Stimulated activated CD8-positive, alpha-beta memory T cell treated with anti-CD3 and anti-CD28 coated beads, Interleukin-15, amount 100 ng/mL, for 4 hours (primary cell): ENCODE results near the gene SMIM32.

Experiments
- DNase-seq, 2 donors: peaks; one replicate each; pipeline ENCODE4 v3.0.0-alpha.2; 2020; ENCODE audit warnings: low read depth in 2 of 2

The SMIM32 gene

GRCh38 chr5:136207631-136208030, 14.7 kb upstream of the SMIM32 start:
- no peak for DNase-seq

- DNase-seq, result no peak
These were observed 13.4 kb upstream of the SMIM32 start for GRCh38 chr5:136206361-136206760.

DNA sequence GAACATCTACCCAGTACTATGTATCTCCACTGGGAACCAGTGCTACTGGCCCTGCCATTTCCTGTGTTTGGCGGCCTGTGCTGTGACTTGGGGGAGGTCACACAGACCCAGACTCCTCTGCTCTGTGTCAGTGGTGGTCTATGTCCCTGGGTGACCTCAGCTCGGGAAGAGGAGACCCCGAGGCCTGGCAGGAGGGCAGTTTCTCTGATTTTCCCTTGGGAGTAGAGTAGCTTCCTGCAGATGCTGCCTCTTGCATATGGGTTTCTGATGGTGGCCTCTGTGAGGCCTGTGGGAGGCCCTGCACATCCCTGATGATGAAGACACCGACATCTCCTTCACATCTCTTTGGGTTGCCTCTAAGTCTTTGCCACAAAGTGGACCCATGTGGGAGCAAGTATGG, 13.0 kb upstream of the SMIM32 start:
- DNase-seq, result no peak

DNA sequence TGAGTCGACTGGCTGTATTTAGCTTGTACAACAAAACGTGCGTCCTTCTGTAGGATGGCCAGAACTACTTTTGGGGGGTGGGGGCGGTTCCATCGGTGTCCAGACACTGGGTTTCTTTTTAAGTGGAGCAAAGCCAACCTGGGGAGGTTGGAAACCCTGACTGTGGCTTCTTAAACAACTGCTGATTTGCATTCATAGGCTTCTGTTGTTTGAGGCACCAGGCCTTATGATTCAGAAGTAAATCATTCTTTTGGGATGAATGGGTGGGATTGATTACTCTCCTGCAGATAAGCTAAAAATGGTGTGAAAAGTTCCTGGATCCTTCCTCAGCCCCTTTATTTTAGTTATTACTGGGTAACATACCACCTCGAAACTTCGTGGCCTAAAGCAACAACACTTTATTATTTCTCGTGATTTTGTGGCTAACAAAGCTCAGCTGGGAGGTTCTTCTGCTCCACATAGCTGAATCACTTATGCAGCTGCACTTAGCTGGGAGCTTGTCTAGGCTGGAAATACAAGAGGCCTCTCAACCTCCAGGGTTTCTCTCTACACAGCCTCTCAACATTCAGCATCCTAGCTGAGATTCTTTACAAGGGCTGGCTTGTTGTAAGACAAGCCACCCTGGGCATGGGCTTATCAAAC, 12.2 kb upstream of the SMIM32 start:
- DNase-seq, result no peak

GRCh38 chr5:136203303-136203922, 10.5 kb upstream of the SMIM32 start:
- no peak for DNase-seq

DNA sequence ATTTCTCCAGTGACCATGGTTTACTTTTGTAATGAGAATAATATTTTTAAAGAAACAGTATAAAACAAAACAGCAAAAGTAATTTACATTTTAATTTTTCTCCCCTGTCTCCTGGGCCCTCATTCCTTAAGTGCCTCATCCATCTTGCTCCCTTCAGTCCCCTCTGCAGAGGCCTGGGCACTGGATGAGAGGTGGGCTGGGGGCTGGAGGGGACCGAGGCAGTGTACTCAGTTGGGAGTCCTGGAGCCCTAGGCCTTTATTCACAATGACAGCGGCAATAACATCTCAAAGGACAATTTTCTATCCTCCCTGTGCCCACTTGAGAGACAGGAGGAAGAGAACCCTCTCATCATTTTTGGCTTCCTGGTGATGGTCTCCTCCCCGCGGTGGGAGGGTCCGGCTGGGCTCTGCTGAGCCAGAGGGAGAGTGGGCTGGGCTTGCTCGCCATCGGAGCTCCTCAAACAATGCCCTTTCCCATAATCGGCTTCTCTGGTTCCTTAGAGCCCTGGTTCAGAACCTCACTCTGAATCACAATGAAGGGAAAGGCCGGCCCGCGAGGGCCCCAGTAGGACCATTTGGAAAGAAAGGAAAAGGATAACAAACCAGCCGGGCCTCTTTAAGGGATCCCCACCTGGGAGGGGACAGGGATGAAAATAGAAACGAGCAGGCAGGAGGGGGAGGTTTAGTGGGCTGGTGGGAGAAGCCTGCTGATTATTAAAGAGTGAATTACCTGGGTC, 9.7 kb upstream of the SMIM32 start:
- DNase-seq, result no peak

GRCh38 chr5:136201870-136202269, 8.9 kb upstream of the SMIM32 start:
- no peak for DNase-seq

DNA sequence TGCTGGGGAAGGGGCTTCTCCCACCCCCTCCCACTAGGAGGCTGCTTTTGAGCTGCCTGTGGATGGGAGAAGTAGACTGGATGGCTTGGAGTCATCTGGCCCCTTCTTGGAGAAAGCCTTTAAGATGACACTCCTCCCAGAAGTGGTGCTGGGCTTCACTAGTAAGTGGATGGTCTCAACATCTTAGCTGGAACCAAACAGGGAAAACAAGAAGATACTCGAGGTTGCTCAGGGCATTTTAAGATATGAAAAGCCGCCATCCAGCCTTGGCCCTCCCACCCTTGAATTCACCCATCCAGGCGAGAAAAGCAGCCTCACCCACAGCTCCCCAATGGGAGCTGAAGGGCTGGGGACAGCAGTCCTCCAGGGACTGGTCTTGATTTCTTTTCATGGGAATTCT, 7.8 kb upstream of the SMIM32 start:
- DNase-seq, result no peak

GRCh38 chr5:136200130-136200529, 7.2 kb upstream of the SMIM32 start:
- no peak for DNase-seq

GRCh38 chr5:136199408-136199807, 6.4 kb upstream of the SMIM32 start:
- no peak for DNase-seq

DNA sequence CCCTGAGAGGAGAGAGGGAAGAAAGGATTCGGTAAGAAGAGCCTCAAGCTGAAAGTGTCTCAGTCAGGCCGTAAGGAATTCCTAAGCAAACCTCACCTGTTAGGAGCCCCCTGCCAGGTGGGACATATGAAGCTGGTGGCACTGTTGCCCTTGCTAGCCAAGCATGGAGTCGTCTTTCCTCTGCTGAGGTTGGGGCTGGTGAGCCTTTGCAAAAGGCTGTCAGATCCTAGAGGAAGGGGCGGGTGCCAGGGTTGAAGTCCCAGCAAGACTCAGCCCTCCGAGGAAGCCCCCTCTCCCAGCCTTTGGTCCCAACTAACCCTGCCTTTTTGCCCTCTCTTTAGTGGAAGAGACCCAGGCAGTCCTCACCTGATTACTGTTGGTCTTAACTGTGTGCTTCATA, 5.5 kb upstream of the SMIM32 start:
- no peak for DNase-seq

DNA sequence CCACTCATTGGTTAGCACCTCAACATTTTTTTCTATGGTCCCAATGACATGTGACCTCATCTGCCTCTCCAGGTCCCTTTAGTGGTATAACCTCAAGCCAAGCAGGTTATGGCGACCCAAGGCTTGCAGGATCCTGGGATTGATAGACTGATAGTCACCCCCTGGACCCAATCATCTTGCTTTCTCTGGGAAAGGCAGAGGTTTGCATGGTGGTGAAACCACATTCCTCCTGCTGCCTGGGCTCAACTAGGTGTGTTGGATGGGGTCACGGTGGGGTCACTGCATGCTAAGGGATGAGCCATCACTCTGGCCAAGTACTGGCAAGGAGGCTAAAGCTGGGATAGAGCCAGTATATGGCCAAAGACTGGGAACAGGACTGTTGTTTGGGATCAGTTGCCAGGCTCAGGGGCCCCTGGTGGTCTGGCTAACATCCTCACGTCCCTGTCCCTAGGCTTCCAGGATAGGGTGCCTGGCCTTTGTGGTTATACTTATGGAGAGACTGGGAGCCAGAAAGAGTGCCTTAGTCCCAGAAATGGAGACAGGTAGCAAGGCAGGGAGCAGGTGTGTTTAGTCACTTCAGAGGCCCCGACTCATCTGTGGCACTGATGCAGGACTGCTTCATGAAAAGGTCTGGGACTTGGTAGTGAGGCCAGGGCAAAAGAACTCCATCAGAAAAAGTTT, 4.6 kb upstream of the SMIM32 start:
- DNase-seq, result no peak

GRCh38 chr5:136195971-136196820, 3.2 kb upstream of the SMIM32 start:
- no peak for DNase-seq

- DNase-seq, result no peak
These were observed 1.6 kb upstream of the SMIM32 start for GRCh38 chr5:136194576-136194975.

GRCh38 chr5:136193322-136193935, 467 bp upstream of the SMIM32 start:
- DNase-seq, result no peak

DNA sequence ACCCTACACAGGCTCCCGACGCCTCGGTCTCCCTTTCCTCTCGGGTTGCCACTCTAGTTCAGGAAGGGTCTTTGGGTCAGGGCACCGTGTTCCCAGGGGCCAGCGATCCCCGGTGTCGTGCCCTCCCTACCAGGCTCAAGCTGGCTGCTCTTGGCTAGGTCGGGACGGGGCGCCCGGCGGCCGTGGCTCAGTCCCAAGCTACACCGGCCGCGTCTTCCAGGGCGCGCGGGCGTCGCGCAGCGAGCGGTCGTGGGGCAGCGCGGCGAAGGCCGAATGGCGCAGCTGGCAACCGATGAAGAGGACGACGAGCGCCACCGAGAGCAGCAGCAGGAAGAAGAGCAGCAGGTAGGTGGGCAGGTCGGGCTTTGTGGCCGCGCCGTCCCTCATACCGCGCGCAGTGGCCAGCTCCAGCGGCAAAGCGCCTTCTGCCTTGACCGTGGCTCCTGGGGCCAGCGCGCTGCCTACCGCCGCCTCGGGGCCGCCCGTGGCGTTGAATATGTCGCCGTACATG, 892 bp downstream of the SMIM32 start:
- no peak for DNase-seq

DNA sequence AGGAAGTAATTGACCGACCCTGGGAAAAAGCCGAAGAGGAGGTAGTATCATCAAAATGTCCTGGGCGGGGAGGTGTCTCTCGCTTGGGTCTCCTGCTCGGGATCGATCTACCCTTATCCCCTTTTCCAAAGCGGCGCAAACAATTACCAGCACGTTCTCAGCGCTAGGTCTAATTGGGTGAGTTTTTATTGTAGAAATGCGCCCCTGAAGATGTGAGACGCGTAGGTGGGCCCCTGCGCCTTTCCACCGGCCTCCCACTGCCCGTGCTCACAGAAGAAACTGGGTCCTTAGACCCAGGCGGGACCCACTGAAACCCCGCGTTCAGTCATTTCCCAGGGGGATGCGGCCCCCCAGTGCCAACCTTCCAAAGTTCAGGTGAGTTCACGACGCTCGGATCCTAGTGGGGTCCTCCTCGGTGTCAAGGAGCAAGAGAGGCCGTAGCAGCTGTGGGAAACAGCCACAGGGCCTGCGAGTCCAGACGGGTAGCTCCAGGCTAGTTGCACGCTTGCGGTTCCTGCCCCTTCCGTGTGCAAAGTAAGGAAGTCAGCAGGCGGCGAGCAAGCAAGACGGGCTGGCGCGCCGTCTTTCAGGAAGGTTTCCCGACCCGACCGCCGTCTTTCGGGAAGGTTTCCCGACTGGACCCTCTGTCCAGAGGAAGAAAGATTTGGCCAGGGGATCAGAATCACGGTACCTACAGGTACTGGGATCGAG, 1.5 kb downstream of the SMIM32 start:
- no peak for DNase-seq

- DNase-seq, result no peak
These were observed 2.1 kb downstream of the SMIM32 start for GRCh38 chr5:136190904-136191303.

- DNase-seq, result no peak
These were observed 2.8 kb downstream of the SMIM32 start for GRCh38 chr5:136190091-136190720.

GRCh38 chr5:136188859-136189258, 4.1 kb downstream of the SMIM32 start:
- DNase-seq, result no peak
